HG03442 (cell line): Measurements from ENCODE around the gene MEGF6.

Source experiments
- ATAC-seq: cut with Tn5 transposase; IDR thresholded peaks from one replicate; pipeline ENCODE4 v1.9.1; 2021; ENCODE audit warnings: mild to moderate bottlenecking, moderate library complexity; ENCODE audit not compliant: unreplicated experiment

Gene MEGF6

DNA sequence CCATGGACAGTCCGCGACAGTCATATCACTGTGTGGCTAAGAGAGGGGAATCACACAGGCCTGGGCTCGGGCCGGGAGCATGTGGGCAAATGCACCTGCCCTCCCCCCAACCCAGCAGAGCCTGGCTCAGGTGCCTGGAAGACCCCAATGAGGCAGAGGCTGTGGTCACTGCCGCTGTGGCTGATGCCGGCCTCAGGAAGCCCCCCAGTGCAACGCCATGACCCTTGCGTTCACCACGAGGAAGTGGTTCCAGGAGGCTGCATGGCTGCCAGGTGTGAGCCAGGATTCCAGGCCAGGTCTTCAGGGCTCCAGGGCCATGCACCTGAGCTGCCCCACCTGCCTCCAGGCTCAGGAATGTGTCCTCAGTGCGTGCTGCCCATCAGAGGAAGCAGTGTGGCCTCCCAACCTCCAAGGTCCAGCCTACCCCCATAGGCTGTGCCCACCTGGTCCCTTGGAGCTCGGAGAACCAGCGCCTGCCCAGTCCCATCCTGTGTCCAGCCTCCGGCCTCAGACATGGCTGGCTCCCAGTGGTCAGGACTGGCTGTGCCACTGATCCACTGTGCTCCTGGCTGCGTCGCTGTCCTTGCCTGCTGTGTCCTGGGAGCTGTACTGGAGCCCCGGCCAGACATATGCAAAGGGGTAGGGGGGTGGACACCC is 148.8 kb downstream of the MEGF6 start:
- no peak for ATAC-seq

DNA sequence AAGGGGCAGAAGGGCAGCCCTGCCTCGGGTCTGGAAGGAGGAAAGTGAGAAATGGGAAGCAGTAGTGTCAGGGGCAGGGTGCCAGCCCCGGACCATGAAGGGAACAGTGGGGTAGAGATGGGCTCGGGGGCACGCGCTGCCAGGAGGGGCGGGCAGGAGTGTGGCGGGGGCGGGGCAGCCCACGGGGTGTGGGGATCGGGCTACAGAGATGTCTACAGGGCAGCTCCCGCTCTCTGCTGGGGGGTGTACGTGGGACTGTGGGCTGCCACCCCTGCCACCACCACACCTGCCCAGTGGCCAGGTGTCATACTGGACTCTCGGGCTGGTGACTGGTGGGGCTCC is 149.4 kb downstream of the MEGF6 start:
- no peak for ATAC-seq

DNA sequence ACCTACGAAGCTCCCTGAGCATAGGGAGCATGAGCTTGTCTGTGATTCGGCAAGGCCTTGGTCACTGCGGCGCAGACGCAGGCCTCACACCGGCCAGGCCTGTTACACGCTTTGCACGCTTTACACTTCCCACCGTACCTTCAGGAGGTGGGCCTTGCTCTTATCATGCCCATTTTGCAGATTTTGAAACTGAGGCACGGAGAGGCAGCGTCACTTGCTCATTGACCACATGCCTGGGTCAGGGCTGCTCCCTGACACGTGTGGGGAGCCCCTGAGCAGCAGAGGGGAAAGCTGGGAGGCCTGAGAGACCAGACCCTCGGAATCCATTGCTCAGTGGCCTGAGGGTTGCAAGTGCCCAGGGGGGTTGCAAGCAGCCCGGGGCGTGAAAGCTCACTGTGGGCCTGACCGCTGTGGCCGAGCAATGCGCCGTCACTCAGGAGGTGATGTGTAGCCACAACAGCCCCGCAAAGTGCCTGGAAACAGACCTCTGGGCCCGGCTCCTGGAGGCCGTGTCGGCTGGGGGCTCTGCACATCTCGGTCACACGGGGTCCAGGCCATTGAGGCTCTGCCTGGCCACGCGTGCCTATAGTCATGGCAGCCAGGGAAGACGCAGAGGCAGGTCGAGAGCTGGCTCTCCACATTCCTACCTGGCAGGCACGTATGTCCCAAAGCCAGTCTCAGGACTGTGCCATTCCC is 149.9 kb downstream of the MEGF6 start:
- ATAC-seq, result no peak

DNA sequence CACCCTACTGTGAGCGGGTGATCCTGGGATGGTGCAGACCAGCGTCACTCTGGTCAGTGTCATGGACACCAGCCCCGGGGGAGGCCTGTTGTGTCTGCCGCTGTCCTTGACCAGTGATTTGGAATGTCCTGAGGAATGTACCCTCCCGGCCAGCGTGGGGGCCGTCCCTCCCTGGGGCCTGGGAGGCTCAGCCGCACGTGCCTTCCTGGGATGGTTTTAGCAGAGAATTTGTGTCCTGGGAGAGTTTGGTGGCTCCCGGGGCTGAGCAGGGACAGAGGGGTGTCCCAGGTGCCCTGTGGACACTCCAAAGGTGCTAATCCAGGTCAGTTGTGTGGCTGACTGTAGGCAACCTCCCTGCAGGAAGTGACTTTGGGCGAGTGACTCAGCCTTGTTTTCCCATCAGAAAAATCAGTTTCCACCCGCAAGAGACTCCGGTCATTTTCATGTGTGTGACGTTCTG is 150.6 kb downstream of the MEGF6 start:
- ATAC-seq, result no peak

DNA sequence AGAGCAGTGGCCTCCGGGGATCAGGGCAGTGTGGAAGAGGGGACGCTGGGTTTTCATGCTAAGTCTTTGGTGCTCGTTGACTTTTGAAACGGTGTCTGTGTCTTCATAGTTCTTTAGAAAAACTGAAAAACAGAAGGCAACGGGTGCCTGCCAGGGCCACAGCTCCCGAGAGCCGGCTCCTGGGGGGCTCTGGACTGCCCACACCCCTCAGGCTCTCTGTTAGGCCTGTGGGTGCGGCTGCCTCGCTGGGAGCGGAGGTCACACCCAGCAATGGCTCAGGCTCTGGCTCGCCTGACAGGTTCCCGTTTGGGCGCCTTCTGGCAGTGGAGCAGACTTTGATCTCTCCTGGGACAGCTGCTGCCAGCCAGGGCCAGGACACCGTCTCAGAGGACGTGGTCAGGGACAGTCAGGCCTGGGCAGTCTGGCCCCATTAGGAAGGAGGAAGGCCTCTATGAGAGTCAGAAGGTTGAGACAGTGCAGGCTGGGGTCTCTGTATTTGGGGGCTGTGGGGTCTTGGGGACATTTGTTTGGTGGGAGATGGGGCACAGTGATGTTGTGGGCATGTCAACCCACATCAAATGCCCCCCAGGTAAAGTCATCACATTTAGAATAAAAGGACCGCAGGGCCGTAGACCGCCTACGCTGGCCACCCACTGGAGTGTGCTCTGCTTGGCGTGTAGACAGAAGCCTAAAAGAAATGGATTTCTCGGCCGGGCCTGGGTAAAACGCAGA is 151.2 kb downstream of the MEGF6 start:
- ATAC-seq, result no peak

DNA sequence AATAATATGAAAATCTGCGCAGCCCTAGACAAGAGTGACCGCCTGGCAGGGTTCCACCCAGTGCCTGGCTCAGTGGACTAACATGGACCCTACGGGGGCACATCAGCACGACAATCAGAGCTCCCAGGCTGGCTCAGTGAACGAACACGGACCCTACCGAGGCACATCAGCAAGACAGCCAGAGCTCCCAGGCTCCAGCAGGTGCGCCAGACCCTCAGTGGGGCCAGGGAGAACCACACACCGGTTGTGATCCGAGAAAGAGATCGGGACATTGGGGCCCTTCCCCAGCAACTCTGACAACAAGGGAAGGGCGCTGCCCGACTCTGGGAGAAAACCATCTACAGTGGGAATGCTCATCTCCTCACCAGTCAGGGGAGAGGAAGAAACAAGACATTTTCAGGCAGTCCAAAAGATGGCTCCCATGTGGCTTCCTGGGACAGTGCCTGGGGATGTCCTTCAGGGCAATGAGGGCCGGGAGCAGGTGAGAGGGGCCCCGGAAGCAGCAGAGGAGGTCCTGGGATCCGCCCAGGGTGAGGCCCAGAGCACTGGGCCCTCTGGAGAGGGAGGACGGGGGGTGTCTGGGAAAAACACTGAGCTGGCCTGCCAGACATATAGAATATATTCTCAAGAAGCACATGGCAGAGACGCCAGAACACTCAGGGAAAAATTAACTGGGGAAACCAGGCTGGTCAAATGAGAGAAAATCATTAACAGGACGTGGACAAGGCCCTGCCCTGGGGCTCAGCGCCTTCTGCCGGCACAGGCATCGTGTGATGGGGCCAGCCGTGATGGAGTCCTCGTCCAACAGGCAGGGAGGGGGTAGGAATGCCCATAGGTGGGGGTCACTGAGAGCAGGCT is 152.0 kb downstream of the MEGF6 start:
- no peak for ATAC-seq

DNA sequence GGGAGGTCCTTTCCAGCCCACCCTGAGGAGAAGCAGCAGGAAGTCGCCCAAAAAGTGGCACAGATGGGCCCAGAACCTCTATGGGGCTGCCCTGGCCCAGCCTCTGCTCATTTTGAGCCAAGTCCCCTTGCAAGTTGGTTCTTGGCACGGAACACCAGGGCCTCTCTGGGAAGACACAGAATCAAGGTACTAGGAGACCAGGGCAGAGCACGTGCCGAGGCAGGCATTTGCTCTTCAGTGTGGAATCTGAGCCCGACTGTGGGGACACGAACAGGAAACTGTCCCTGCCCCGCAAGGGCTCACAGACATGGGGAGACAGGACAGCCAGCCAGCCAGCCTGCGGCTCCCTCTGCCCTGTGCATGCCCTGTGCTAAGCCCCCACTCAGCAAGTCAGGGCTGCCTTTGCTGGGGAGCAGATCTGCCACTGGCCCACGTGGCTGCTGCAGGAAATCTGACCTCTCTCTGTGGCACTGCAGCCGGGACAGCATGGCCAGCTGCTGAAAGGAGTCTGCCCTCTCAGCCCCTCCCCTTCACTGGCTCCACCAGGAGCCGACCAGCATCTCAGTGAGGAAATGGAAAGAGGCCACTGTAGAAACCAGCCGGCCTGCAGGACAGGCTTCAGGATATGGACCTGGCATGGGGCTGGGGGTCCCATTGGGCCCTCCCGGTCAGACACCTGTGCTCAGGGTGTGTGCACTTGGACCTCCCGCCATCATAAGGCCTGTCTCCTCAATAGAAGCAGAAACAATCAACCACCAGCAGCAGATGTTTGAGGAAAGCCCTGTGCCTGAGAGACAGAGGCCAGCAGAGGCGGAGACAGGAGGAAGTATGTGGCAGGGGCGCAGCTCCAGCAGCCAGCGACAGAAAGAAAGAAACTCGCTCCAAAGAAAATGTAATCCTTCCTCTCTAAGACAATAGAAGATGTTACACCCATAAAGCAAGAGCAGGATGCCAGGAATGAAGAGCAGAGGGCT is 153.1 kb downstream of the MEGF6 start:
- ATAC-seq, result no peak

DNA sequence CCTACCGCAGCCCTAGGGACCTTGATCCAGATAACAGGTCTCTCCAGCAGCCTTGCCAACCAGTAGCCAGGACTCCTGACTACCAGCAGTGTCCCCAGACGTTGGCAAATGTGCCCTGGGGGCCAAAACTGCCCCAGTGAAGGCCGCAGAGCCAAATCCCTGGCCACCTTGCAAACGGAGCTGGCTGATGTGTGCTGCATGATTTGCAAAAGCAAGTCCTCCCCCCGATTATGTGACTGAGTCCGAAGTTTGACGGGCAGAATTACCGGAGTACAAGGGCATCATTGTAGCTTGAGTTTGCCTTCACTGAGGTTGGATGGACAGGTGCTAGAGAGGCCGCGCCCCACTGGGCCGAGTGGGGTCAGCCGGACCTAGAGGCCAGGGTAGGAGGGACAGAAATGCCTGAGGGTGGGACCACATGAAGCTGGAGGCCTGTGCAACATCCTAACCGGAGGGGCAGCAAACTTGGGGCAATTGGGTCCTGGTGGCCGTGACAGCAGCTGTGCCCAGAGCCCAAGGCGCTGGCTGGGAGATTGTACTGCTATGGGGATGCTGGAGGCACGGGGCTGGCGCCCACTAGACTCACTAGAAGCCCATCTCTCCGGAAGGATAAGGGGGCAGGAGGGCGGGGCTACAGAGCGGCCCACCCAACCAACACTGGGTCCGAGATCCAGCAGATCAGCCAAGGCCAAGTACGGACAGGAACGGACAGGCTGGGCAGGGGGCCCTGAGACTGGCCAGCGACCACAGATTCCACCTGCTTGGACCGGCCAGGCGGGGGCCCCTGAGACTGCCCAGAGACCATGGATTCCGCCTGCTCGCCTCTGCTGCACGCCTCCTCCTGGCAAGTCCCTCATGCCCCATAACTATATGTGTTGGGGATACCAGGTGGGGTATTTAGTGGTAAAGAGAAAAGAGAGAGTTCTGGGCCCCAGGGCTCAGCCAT is 154.1 kb downstream of the MEGF6 start:
- no peak for ATAC-seq

DNA sequence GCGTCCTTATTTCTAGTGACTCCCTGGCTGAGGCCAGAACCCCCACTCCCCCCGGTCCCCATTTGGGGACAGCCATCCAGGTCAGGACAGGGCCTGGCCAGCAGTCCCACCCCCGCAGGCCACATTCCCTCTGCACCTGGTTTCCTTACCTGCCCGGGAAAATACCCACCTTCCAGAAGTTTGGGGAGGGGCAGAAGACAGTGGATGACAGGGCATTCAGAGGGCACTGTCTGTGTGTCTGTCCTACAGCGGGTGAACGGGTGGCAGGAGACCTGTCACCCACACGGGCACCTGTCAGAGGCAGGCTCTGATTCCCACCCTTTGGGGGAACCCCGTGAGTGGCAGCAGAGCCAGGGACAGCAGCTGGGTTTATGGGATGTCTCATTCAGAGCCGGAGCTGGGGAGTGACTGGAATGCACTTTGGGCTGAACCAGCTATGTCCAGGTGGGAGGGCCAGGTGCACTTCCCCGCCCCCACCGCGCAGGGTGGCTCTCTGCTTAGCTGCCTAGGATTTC is 154.8 kb downstream of the MEGF6 start:
- no peak for ATAC-seq

DNA sequence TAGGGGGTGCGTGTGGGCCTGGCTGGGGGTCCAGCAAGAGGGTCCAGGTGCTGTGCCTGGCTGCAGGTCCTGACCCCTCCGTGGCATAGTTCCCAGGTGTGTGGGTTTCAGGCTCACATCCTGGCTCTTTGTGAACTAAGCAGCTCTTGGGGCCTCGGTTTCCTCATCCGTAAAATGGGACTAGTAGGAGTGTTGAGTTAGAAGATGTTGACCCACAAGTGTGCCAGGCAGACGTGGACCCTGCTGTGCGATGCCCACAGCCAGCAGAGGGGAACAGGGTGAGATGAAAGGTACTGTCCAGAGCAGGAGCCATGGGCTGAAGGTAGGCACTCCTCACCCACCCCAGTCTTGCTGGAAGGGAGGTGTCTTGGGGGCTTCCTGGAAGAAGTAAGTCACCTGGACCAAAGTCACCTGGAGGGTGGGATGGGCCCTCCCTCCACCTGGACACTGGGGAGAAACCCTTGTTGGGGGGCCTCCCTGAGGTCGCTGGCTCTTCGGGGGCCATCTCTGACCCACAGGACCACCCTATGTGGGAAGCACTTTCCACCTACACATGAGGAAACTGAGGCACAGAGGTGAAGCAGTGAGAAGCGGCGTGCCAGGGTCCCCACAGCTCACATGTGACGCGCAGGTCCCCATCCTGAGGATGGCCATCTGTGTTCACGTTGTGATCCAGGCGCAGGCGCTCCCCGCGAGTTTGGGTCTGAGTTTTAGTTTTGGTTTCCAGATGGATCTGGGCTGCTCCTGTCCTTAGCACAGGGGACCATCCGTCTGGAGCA is 155.4 kb downstream of the MEGF6 start:
- no peak for ATAC-seq

DNA sequence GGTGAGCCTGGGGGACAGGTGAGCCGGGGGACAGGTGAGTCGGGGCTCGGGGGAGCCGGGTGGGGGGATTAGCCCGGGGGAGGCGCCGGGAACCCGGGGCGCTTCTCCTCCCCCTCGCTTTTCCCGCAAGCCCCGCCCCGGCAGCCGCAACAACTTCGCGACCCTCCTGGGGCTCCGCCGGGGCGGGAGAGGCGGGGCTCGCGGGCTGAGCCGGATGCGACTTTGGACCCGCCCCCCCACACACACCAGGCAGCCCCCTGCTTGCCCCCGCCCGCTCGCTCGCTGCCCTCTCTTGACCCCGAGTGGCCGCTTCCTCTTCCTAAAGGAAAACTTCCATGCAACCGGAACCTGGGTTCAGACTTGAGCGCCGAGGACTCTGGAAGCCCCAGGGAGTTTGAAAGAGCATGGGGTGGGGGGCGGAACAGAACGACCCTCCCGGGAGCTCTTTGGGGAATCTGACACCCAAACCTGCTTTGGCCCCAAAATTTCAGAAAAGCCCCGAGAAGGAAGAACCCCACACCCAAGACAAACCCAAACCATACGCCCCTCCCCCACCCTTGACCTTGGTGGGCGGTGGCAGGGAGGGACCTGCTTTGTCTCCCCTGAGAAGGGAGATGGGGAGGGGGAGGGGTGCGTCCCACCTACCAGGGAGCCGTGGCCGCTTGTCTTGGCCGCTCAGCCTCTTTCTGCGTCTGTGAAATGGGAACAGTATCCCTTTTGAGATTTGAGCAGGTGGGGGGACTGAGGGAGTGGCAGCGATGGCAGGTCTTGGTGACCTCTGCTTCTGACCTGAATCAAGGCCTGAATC is 156.3 kb downstream of the MEGF6 start:
- no peak for ATAC-seq

DNA sequence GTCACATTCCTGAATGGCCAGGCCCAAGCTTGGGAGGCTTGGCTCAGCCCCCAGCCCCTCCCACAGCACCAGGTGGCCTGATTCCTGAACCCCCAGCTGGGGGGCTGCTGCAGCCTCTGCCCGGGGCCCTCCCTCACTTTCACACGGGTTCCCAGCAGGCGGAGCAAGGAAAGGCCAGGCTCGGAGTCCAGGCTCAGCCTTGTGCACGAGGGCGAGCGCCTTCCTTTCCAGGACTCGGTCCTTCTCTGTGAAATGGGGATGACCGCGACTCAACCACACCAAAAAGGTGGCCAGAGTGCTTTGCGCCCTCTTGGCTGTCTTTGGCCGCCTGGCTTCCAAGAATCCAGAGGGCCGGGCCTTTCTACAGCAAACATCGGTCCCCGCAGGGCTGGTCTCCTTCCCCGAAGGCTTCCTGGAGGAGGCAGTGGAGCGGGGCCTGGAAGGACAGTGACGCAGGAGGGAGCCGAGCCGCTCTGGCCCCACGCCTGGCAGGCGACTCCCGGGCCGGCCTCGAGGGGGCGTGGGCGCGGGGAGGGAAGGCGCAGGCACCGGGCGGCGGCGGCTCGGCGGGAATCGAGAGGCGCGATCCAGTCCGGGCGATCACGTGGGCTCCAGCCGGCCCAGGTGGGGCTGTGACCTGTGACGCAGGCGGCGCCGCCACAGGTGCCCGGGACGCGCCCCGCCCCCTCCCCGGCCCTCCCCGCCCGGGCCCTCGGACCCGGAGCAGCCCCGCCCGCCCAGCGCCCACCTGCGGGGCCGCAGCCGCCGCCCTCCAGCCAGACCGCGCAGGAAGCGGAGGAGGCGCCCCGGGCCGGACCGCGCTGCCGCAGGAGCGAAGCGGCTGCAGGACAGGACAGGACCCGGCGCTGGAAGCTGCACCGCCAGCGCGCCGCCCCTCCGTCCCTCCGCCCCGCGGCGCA is 157.2 kb downstream of the MEGF6 start, which contains the start of gene ARHGEF16:
ARHGEF16 (plus strand) TSS at position 775 of the 920 bp plus-strand sequence. CDS start 8,420 bp downstream, outside the sequence.
- no peak for ATAC-seq

DNA sequence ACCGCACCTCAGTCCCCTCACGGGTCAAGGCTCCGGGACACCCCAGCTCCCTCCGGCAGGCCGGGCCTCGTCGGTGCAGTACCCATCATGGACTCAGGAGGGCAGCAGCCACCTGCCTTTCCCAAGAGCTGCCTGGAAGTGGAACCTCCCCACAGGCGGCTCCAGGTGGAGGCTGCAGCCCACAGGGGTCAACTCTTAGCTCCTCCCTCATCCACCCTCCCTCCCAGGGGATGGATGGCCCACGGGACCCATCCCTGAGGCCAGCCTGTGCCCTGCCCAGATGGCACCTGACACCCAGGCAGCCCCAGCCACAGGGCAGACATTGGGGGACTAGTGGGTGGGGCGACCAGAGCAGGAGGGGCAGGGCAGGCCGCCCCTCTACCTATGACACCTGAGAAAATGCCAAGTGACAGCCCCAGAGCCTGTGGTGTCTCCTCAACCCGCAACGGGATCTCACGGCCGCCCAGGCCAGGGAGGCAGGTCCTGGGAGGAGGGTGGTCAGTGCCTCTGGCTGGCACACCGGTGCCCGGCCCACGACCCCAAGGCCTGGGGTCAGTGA is 158.0 kb downstream of the MEGF6 start:
- no peak for ATAC-seq

DNA sequence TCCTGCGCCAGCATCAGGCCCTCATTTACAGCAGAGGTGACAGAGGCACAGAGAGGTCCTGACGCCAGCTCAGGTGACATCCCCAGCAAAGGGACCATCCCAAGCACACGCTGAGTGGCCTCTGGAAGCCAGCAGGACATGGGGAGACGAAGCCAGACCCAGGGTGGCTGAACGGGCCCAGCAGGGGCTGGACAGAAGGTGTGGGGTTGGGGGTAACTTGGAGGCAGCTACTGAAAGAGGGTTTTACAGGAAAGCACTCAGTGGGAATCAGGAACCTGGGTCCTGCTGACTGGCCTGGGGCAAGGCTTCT is 158.5 kb downstream of the MEGF6 start:
- no peak for ATAC-seq

DNA sequence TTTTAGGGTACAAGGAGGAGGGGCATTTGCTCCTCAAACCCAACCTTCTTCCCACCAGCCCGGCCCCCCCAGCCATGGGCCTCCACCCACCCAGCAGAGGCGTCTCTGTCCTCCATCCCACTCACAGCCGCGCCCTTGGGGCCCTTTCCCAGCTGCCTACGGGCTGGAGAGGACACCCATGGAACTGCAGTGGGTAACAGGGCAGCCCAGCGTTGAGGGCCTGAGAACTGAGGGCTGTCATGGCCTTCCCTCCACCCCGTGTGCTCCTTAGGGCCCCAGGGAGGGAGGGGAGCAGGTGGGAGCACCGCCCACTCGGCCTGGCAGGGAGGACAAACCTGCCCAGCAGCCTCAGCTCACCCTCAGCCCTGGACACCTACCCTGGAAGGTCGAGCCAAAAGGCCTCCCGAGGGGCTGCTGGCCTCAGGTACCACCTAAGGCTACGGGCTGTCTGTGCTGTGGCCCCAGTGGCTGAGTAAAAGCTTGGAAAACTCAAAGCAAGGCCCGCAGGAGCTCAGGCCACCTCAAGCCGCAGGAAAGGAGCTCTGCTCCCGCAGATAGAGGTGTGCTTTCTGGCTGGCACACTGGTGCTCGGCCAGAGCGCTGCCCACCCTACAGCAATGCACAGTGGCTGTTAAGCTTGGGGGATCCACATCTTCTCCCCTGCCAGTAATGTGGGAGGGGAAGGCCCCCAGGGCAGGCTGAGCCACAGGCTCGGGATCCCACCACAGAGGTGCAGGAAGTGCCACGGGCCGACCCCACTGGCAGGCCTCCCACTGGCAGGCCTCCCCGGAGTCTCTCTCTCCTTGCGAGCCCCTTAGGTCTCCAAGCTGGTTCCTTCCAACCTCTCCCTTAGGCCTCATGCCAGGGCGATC is 159.1 kb downstream of the MEGF6 start:
- no peak for ATAC-seq
